HG02798 (cell line): Measurements from ENCODE around the gene CHRNA10.
A peak's percentile ranks its signal among the peaks of the same experiment; 100 is the strongest.
"Not testable (repeated sequence)": the region's sequence is repeated elsewhere in the genome, so short reads cannot be mapped to it uniquely, and the experiment has no call there.

Source experiments
- ATAC-seq: cut with Tn5 transposase; IDR thresholded peaks from one replicate; pipeline ENCODE4 v1.9.1; 2021; ENCODE audit warnings: mild to moderate bottlenecking; ENCODE audit not compliant: unreplicated experiment, poor library complexity

Gene CHRNA10

DNA sequence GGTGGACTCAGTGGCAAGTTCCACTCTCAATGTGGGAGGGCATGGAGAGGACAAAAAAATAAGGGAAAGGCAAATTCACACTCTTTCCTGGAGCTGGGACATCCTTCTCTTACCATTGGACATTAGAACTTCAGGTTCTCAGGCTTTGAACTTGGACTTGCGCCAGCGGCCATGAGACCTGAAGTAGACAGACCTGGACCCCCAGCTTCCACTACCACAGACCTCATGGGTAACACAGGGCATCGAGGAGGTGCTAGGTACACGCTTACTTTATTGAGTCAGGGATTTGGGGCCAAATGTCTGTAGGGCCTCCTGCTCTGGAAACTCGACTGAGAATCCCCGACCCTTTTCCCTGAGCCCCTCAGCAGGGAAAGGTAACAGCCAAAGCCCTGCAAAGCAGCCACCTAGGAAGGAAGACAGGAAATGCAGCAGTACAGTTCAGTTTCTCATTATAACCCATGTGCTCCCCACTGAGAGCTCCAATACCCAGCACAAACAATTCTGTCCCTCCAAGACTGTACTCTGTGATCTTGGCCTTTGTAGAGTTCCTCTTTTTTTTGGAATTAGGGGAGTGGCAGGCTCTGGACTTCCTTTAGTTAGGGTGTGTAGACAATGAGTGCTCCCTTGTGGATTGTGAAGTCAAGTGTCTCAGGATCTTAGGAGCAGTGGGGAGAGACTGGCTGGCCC, 5.7 kb downstream of the CHRNA10 start:
- no peak for ATAC-seq

DNA sequence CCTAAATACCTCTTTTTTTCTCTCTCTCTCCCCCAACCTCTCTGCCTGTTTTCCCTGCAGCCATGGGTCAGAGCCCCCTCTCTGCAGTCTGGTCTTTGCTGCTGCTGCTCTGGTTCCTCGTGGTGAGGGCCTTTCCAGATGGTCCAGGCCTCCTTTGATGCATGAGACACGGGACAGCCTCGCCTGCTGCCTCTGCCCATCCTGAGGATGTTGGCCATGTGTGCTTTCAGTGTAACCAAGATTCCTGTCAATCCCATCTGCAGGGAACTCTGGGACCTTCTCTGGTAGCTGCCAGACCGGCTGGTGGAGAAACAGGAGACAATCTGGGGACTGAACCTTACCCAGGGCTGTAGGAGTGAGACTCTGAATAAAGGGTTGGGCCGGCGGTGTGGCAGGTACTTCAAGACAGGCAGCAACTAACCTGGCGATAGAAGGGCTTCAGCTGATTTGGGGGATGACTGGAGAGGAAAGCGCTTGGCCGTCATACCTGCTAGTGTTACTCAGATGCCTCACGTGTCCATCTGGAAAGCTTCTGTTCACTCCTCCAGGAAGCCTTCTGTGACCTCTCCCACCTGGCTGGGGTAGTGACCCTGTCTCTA, 7.1 kb downstream of the CHRNA10 start:
- no peak for ATAC-seq

DNA sequence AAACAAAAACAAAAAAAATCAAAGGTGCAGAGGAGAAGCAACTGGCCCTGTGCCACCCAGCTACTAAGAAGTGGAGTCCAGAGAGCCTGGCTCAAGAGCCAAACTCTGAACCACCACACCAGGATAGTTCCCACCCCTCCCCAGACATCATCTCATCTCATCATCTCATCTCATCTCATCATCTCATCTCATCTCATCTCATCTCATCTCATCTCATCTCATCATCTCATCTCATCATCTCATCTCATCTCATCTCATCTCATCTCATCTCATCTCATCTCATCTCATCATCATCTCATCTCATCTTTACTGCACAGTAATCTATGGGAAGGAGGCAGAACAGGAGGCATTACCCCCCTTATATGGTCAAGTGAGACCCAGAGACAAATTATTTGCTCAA, 8.3 kb downstream of the CHRNA10 start:
- no peak for ATAC-seq

DNA sequence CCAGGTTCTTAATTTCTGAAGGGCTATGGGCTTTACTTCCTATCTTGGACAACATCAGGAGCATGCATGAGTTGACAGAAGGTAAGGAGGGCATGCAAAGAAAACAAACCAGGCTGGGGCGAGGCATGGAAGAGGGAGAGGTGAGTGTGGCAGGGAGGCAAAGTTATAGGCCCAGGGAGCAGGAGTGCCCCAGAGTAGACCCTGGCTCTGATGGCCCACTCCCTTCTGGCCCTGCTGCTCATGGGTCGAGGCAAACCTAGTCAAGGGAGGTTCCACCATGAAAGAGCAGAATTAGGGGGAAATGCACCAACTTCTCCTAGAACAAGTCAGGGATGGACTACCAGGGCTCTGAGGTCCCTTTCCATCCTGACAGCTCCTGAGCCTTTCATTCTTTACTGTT, 10.2 kb downstream of the CHRNA10 start:
- ATAC-seq: no peak

DNA sequence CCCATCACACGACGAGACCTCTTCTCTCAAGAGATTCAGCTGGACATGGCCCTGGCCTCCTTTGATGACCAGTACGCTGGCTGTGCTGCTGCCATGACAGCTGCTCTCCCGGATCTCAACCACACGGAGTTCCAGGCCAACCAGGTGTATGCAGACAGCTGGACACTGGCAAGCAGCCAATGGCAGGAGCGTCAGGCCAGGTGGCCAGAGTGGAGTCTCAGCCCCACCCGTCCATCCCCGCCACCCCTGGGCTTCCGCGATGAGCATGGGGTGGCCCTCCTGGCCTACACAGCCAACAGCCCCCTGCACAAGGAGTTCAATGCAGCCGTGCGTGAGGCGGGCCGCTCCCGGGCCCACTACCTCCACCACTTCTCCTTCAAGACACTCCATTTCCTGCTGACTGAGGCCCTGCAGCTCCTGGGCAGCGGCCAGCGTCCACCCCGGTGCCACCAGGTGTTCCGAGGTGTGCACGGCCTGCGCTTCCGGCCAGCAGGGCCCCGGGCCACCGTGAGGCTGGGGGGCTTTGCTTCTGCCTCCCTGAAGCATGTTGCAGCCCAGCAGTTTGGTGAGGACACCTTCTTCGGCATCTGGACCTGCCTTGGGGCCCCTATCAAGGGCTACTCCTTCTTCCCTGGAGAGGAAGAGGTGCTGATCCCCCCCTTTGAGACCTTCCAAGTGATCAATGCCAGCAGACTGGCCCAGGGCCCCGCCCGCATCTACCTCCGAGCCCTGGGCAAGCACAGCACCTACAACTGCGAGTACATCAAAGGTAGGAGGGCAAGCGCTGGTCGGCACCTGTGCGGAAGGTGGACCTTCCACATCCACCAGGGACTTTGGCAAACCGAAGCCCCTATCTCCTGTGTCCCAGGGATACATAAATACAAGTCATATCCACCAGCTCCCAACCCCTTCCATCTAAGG, 11.3 kb downstream of the CHRNA10 start:
- ATAC-seq: no peak

DNA sequence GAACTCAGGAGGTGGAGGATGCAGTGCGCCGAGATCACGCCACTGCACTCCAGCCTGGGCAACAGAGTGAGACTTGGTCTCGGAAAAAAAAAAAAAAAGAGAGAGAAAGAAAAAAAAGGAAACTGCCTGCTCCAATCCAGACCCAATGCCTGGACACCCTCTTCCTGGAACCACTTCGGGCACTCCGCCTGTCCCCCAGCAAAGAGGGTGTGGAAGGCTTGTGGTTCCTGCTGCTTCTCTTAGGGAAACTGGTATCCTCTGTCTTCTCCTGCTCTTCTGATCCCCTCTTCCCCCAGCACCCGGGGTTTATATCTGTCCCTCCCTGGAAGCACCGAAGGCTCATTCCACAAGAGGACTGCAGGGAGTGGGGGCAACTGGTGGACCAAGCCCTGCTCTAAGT, 12.9 kb downstream of the CHRNA10 start:
- ATAC-seq: no peak

DNA sequence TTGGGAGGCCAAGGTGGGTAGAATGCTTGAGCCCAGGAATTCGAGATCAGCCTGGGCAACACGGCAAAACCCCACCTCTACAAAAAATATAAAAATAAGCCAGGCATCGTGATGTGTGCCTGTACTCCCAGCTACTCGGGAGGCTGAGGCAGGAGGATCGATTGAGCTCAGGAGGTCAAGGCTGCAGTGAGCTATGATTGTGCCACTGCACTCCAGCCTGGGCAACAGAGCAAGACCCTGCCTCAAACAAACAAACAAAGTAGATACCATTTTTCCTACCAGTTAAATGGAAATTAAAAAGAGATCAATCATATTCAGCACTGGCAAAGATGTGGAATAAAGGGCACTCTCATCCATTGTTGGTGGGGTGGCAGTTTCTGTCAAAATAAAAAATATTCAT, 13.9 kb downstream of the CHRNA10 start:
- ATAC-seq: not testable (repeated sequence)

DNA sequence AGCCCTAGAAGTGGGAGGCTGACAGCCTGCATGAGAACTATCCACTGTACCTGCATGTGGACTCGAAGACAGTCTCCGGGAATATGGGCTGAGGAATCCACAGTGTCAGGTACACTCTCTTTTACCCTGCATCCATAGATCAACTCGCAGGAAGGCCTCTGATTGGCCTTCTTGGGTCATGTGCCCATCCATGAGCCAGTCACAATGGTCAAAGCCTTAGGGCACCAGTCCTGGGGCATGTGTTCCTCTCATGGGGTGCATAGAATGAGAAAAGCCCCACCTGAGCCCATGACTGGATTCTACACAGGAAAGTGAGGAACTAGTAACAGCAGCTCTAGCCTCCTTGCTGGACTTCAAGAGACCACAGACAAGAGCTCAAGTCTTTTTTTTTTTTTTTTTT, 15.6 kb downstream of the CHRNA10 start:
- ATAC-seq: no peak

DNA sequence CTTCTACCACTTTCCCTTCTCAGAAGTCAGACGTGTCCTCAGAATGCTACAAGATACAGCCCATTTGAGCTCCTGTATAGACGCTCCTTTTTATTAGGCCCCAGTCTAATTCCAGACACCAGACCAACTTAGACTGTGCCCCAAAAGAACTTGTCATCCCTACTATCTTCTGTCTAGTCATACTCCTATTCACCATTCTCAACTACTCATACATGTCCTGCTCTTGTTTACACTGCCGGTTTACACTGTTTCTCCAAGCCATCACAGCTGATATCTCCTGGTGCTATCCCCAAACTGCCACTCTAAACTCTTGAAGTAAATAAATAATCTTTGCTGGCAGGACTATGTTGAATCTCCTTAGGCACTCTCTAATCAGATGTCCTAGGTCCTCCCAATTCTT, 18.7 kb downstream of the CHRNA10 start:
- not testable (repeated sequence) for ATAC-seq

DNA sequence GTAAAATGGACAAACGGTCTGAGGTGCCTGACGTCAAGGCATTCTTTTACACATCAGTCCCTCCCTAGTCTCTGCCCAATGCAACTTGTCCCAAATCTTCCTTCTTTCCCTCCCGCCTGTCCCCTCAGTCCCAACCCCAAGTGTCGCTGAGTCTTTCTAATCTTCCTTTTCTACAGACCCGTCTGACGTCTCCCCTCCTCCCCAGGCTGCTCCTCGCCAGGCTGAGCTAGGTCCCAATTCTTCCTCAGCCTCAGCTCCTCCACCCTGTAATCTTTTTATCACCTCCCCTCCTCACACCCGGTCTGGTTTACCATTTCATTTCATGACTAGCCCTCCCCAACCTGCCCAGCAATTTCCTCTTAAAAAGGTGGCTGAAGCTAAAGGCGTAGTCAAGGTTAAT, 21.8 kb downstream of the CHRNA10 start:
- ATAC-seq: not testable (repeated sequence)

DNA sequence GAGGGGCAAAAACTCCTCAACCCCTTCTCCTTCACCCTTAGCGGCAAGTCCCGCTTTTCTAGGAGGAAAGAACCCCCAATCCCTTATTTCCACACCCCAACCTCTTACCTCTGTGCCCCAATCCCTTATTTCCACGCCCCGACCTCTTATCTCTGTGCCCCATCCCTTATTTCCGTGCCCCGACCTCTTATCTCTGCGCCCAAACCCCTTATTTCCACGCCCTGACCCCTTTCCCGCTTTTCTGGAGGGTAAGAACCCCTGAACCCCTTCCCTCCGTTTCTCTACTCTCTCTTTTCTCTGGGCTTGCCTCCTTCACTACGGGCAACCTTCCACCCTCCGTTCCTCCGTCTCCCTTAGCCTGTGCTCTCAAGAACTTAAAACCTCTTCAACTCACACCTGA, 22.3 kb downstream of the CHRNA10 start:
- ATAC-seq: not testable (repeated sequence)

DNA sequence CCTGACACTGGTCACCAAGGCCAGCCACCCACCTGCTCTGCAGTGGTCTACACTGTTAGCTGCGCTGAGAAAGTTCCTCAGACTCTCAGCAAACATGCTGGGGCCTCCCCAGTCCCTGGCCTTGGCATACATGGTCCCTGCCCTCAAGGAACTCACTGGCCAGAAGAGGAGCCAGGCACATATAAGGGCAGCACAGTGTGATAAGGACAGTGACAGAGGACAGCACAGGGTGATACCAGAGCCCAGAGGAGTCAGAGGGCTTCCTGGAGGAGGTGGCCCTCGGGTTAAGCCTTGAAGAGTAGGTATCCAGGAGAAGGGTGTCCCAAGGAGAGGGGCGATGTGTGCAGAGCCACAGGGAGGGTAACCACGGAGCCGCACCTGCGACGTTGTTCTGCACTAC, 25.6 kb downstream of the CHRNA10 start:
- no peak for ATAC-seq

DNA sequence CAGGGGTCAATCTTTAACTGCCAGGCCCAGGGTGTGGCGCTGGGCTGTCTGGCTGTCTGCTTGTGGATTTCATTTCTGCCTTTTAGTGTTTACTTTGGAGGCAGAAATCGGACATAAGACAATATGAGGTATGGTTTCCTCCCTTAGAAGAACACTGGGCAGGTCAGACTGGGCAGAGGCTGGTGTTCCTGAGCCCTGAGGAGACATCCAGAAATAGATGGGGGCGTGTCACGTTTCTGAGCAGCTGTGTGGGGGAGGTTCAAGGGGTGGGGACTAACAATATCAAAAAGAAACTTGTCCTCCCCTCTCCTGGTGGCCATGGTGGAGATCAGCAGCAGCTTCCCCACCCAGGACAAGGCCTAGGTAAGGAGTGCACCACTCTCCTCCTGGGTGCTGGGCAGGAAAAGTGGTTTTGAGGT, 26.4 kb downstream of the CHRNA10 start, which contains the start of gene ART1:
Gene ART1, plus strand, starts transcription at position 312 of the 419 bp plus-strand sequence. CDS start 14,086 bp downstream, outside the sequence.
- ATAC-seq: no peak

DNA sequence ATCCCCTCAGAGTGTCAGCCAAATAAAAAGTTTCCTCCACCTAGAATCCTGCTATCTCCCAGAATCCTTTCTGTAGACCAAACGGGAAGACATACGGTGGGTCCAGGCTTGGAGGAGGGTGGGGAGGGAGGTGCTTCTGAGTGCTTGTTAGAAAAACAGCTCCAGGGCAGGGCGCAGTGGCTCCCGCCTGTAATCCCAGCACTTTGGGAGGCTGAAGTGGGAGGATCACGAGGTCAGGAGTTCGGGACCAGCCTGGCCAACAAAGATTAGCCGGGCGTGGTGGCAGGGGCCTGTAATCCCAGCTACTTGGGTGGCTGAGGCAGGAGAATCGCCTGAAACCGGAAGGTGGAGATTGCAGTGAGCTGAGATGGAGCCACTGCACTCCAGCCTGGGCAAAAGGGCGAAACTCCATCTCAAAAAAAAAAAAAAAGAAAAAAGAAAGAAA, 28.1 kb downstream of the CHRNA10 start:
- not testable (repeated sequence) for ATAC-seq

DNA sequence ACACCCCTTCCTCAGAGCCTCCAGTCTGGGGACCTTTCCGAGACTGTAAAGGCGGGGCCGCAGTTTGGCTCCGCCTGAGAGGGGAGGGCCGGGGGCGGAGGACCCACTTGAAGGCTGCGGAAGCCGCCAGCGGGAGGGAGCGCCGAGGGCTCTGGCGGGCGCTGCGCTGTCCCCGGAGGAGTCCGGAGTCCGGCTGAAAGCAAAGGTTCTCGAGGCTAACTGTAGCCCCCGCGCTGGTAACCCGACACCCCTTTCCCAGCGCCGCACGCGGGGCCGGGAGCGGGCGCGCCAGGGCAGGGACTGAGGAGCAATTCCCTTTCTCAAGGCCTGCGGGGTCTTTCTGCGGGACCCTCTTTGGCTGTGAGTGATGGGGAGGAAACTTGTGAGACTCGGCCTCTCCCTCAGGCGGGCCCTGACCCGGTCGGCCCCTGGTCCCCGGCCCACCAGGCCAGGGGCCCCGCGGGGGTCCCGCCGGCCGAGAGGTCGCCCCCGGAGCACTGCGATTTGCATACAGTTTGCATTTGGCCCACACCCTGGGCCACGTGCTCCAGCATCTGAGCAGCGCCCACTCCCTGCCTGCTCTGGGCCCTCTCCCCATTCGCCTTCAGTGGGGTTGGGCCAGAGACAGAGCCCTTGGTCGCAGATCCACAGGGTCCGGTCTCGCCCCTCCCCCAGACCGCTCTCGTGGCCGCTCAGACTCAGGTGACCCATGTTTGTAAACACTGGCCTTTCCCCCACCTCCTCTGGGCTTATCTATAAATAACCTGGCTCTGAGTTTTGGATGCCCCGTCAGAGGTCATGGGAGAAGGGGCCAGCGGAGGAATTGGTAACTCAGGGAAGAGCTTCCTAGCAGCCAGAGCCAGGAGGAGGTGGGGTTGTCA, 28.9 kb downstream of the CHRNA10 start:
- peak; percentile 63 for ATAC-seq

DNA sequence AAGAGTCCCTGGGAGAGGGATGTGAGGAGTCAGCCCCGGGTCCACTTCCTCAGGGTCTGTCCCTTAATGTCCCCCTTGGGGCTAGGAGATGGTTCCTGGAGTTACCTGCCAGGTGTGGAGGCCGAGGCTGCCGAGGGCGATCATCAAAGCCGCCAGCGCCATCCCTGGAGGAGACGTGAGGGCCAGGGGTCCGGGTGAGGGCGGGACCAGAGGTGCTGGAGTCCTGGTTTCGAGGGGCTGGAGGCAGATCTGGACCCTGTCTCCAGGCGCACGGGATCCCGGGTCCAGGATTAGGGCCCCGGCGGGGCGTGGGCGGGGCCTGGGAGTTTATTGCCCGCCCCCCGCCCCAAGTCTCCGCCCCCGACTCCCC, 29.5 kb downstream of the CHRNA10 start, which contains the start of gene ART5:
Gene ART5, minus strand, starts transcription at position 292 of the 370 bp plus-strand sequence. Its CDS starts 130 bp downstream, at position 162.
- no peak for ATAC-seq

DNA sequence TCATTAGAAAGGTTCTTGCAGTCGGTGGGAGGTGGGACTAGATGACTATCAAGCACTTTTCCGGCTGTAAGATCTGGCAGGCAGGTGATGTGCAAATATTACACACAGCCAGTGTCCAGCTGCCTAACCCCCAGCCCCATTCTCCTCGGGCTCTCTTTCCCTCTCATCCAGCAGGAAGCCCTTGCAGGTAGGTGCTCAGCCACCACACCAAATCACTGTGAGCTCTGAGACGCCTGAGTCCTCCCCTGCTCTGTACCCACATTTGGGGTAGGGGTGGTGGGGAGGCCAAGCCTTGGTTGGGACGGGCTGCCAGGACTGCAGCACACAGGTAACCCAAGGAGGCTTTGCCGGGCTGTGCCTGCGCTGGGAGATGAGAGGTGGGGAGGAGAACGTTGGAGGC, 30.0 kb downstream of the CHRNA10 start:
- no peak for ATAC-seq

DNA sequence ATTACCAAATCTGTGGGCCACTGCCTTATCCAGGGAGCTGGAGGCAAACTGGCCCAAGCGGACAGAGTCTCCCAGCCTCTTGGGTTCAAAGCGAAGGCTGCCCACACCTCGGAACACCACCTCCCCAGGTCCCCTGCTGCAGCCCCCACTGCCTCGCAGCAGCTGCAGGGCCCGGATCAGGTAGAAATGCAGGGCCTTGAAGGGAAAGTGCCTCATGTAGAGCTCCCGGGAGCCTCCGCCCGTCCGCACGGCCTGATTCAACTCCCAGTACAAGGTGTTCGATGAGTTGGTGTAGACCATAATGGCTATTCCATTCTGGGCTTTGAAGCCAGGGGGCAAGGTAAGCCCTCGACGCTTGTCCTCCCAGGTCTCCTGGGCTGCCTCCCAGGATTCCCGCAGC, 31.3 kb downstream of the CHRNA10 start:
- ATAC-seq: no peak

DNA sequence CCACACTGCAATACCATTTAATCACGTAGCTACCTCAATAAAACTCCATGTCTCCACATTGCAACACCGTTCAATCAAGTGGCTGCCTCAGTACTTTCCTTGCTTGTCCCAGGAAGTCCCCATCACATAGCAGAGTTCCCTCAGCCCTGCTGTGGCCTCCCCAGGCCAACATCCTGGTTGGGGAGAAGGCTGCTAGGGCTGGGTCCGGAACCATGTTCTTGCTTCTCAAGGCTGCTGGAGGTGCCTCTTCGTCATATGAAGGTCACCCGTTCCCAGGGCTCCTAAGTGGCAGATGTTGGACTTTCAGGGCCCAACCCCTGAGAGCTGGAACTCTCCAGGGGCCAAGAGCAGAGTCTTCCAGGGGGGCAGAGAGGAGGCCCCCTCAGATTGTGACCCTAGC, 32.7 kb downstream of the CHRNA10 start:
- ATAC-seq: no peak

DNA sequence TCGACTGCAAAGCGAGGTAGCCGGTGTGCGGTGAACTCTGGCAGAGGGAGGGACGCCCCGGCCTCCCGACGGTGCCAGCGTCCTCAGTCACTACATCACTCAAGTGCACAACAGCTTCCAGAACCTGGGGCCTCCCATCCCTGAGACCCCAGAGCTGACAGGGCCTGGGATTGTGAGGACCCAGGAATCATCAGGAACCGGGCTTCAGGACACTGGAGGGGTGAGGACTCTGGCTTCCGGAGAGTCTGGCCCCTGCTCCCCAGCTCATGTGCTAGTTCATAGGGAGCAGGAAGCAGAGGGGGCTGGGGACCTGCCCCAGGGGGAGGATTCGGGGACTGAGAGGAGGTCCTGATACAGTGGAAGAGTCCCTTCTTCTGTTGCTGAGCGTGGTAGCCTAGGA, 34.0 kb downstream of the CHRNA10 start:
- no peak for ATAC-seq
